GM12892 (cell line): ENCODE data around the gene GREB1L.
"Not testable (repeated sequence)": the region's sequence is repeated elsewhere in the genome, so short reads cannot be mapped to it uniquely, and the experiment has no call there.

Experiments
- DNase-seq: peaks from one replicate; pipeline ENCODE4 v3.0.0; 2011; ENCODE audit not compliant: insufficient read length
- FAIRE-seq: peaks from 2 replicates; lab custom pipeline; 2011; peaks lifted over from hg19 to GRCh38; lab: Jason Lieb, UNC
- POLR2A ChIP-seq: IDR thresholded peaks from 2 replicates; pipeline ENCODE4 v1.6.1; 2011; ENCODE audit warnings: low read depth, low read length, control low read depth
- POLR2AphosphoS5 ChIP-seq: IDR thresholded peaks from 2 replicates; pipeline ENCODE4 v1.6.1; 2011; ENCODE audit warnings: low read depth, low read length, control low read depth
- TAF1 ChIP-seq: IDR thresholded peaks from 2 replicates; pipeline ENCODE4 v1.6.1; 2011; ENCODE audit warnings: low read depth, mild to moderate bottlenecking, control low read depth, low read length, borderline replicate concordance

GREB1L gene

DNA sequence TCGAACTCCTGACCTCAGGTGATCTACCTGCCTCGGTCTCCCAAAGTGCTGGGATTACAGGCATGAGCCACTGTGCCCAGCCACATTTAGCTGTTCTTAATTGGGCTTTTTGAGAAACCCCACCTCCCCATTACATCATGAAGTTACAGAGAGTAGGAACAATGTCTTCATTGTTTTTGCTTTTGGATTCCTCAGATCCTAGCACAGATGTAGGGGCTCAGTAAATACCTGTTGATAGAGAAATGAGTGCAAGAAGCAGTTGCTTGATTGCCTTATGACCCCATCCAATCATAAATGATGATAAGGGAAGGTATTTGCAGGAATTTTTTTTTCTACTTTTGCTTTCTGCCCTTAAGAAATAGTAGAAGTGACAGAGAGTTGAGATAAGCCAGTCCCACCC lies 25.4 kb downstream of the GREB1L start:
- no peak for DNase-seq
- no peak for FAIRE-seq
- TF ChIP-seq POLR2A (no peak), TAF1 (no peak), POLR2AphosphoS5 (no peak)

DNA sequence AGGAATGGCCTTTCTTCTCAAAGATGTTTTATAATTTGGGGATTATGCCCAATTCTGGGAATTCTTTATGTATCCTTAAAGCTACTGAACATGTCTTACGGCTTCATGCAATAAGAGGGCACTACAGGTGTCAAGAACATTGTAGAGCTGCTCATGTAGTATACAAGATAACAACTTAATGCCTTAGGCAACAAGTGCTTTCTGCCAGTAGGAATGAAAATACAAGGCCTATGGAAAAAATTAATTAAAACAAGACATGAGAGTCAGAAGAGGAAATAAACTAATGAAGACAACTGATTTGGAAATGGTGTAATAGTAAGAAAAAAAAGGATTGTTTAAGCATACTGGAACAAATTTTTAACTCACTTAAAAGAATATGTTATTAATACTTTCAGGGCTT lies 27.3 kb downstream of the GREB1L start:
- no peak for TF ChIP-seq POLR2A
- TF ChIP-seq TAF1: no peak
- TF ChIP-seq POLR2AphosphoS5: no peak
- no peak for FAIRE-seq
- DNase-seq: no peak

DNA sequence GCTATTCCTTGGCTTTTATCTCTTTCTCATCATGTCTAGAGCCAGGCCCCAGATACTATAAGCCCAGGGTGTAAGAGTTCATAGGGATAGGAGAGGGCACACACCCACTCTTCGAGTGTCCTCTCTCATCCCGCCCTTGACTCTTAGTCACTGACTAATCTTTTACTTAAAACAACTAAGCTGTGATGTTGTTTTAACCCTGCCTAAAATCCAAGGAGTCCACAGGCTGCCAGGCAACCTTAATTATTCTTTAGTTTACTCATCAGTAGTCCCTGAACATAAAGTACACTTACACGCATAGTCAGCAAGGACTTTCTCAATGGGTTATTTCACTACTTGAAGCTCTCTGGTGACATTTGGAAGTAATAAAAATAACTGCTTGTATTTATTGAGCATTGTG lies 28.4 kb downstream of the GREB1L start:
- FAIRE-seq (no peak), DNase-seq (no peak)
- TF ChIP-seq POLR2A: no peak
- no peak for TF ChIP-seq POLR2AphosphoS5
- TF ChIP-seq TAF1: no peak

DNA sequence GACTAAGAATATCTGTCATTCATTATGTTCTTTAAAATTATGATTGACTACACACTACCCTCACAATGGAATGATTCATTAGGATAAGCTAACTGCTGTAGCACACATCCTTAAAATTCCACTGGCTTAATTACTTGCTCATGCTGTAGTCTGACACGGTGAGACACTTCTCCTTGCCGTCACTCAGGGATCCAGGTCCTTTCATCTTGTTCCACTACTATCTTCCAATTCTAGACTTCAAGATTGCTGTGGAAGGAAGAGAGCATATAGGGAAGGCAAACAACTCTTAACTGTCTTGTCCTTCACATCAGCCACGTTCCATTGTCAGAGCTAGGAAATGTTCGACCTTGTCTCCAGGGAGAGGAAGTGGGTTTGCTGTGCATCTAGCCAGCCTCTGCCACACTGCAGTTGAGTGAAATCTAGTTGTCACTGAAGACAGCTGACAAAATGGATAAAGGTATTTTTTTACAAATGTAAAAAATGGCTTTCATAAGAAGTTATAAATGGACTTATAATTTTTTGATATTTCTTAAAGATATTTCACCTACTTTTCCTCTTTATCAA lies 30.1 kb downstream of the GREB1L start:
- FAIRE-seq: no peak

DNA sequence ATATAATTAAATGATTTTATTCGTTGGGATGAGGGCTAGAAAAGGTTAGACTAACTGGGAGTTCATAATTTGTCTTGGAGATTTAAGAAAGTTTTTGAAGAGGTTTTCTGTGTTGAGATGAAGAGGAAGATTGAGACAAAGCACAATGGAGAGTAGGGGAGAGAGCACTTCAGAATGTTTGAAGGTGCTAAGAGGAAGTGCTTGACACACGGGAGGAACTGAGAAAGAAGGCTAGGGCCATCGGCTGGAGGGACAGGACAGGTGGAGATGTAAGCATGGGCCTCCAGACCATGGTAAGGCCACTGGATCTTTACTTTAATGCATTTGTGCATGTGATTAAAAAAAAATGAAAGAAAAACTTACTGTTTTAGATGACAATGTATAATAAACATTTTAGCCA lies 31.5 kb downstream of the GREB1L start:
- FAIRE-seq: no peak
- no peak for TF ChIP-seq TAF1
- TF ChIP-seq POLR2A: no peak
- TF ChIP-seq POLR2AphosphoS5: no peak
- DNase-seq: no peak

More for the DNA sequence above, 30.1 kb downstream of the GREB1L start:
- TF ChIP-seq POLR2A (no peak), TAF1 (no peak), POLR2AphosphoS5 (no peak)
- no peak for DNase-seq

DNA sequence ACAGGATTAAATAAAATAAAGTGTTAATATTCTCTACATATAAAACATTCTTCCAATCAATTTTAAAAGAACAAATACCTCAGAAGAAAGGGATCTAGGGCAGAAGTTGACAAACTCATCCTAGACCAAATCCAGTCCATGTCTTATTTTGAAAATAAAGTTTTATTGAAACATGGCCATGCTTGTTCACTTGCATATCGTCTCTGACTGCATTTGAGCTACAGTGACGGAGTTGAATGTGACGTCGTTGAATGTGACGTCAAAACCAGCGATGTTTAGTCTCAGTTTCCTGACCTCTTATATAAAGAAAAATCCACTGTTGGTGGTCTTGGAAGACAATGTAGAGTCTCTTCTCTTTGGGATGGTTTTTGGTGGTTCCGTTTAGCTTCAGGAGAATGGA lies 33.6 kb downstream of the GREB1L start:
- FAIRE-seq (no peak), DNase-seq (no peak)
- TF ChIP-seq POLR2A: no peak
- TF ChIP-seq POLR2AphosphoS5: no peak
- TF ChIP-seq TAF1: no peak

DNA sequence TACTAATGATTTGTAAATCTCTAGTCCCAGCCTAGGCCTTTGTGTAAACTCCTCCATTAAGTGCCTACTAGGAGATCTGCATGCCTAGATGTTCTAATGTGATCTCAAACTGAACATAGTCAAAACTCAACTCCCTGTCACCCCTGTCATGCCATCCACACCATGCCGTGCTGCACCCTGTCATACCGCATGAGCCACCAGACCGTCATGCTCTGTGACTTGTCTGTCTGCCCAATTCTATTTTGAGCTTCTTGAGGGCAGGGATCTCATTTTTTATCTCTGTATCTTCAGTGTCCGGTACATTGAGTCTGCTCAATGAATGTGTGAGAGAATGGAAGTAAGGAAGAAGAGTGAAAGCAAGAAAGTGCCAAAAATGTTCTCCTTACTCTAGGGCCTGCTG lies 35.5 kb downstream of the GREB1L start:
- no peak for TF ChIP-seq POLR2AphosphoS5
- TF ChIP-seq TAF1: no peak
- TF ChIP-seq POLR2A: no peak
- no peak for FAIRE-seq
- DNase-seq: no peak

DNA sequence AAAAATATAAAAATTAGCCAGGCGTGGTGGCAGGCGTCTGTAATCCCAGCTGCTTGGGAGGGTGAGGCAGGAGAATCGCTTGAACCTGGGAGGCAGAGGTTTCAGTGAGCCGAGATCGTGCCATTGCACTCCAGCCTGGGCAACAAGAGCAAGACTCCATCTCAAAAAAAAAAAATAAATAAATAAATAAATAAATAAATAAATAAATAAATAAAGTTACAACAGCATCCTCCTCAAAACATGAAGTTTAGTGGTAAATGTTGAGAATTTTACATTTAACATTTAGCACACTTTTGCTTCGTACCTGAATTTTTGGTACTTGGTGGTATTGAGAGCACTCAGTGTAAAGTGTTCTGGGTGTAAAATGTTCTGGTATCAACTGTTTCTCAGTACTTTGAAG lies 36.2 kb downstream of the GREB1L start:
- not testable (repeated sequence) for DNase-seq, FAIRE-seq

DNA sequence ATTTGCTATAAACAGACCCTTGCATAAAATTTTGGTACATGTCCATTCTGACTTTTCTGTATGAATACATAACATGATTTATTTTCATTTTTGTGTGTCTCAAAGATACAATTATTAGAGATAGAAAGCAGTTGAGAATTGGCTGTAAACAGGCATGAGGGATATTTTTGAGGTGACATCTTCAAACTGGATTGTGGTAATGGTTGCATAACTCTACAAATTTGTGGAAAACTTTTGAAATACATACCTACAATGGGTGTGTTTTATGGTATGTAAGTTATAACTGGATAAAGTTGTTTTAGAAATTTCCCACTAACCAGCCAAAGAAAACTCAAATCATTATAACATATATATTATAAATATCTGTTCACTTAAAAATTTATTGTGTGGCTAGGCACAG lies 39.6 kb downstream of the GREB1L start:
- no peak for FAIRE-seq

DNA sequence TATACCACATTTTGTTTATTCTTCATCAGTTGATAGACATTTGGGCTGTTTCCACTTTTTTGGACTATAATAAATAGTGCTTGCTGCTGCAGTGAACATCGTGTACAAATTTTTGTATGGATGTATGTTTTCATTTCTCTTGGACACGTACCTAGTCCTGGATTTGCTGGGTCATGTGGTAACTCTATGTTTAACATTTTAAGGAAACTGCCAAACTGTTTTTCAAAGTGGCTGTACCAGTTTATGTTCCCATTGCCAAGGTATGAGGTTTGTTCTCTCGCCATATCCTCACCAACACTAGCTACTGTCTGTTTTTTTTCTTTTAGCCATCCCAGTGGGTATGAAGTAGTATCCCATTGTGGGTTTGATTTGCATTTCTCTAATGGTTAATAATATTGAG lies 42.5 kb downstream of the GREB1L start:
- no peak for TF ChIP-seq POLR2AphosphoS5
- no peak for TF ChIP-seq POLR2A
- TF ChIP-seq TAF1: no peak
- FAIRE-seq (no peak), DNase-seq (no peak)

More for the DNA sequence above, 39.6 kb downstream of the GREB1L start:
- DNase-seq: no peak
- TF ChIP-seq TAF1 (no peak), POLR2AphosphoS5 (no peak), POLR2A (no peak)

DNA sequence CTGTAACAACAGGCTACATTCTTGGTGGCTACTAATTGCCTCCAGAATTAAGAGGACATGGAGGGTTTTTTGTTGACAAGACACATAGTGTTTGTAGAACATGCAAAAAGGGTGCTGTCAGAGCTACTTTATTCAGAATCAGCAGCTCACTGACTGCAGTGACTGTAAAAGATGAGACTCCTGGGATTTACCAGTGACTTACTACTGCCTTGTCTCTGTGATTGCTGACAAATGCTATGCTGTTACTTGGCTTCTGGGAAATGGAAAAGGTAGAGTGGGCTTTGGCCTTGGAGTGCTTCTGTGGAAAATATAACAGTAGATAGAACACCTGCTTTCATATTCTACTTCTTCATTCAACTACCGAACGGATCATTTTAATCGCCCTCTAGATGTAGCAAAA lies 47.8 kb downstream of the GREB1L start:
- DNase-seq (no peak), FAIRE-seq (no peak)

DNA sequence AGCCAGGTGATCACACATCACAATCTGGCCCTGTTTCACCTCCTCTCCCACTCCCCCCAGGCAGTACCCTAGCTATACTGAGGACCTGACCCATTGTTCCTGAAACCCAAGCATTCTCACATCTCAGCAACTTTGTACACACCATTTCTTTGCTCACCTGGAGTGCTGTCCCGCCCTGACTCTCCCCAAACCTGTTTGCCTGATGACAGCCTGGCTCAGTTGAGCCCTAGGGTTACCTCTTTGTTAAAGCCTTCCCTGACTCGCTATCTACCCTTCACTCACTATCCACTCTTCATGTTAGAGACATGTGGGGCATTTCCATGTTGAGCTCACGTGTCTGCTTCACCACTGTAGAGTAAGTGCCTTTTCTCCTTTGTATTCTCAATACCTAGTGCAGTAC lies 49.1 kb downstream of the GREB1L start:
- DNase-seq (no peak), FAIRE-seq (no peak)
- TF ChIP-seq POLR2A: no peak
- TF ChIP-seq TAF1: no peak
- no peak for TF ChIP-seq POLR2AphosphoS5

More for the DNA sequence above, 47.8 kb downstream of the GREB1L start:
- TF ChIP-seq TAF1: no peak
- no peak for TF ChIP-seq POLR2A
- TF ChIP-seq POLR2AphosphoS5: no peak

DNA sequence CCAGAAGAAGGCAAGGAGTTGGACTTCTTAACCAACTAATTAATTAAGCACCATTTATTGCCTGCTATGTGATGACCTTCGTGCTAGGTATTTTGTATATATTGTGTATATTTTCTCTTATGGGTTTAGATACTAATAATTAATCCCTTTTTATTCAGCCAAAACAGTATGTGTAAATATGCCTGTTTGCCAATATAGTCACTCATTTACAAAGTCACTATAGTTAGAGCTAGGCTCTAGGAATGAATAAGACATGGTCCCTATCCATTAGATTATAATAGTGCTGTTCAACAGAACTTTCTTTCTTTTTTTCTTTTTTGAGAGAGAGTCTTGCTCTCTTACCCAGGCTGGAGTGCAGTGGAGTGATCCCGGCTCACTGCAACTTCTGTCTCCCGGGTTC lies 51.4 kb downstream of the GREB1L start:
- no peak for TF ChIP-seq POLR2A
- no peak for TF ChIP-seq TAF1
- TF ChIP-seq POLR2AphosphoS5: no peak
- FAIRE-seq (no peak), DNase-seq (no peak)

DNA sequence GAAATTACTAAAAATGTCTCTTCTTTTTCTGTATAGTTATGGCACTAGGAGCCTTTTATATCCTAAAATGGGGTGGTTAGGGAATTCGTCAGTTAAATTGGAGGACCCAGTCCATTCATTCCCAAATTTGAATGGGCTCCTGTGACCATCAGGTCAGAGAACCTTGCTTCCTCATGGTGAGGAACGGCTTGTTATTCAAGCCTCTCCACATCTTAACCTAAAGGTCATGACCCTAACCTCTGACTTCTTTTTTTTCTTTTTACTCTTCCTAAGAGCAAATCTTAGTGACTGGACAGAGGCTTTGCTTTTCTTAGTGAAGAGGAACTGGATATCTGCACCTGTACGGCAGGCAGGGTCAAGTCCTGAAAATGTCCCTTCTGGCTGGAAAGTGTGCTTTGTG lies 53.1 kb downstream of the GREB1L start:
- TF ChIP-seq POLR2AphosphoS5: no peak
- TF ChIP-seq TAF1: no peak
- TF ChIP-seq POLR2A: no peak
- FAIRE-seq: no peak
- DNase-seq: no peak
